GM12874 (cell line): Measurements from ENCODE around the gene FCHSD2.

Experiments
- TF ChIP-seq, protein P1 (sequence below): IDR thresholded peaks from 2 replicates; pipeline ENCODE4 v1.5.1; 2011; ENCODE audit warnings: low read depth, mild to moderate bottlenecking, control low read depth, low read length, moderate library complexity; ENCODE audit not compliant: insufficient read depth

FCHSD2 gene

DNA sequence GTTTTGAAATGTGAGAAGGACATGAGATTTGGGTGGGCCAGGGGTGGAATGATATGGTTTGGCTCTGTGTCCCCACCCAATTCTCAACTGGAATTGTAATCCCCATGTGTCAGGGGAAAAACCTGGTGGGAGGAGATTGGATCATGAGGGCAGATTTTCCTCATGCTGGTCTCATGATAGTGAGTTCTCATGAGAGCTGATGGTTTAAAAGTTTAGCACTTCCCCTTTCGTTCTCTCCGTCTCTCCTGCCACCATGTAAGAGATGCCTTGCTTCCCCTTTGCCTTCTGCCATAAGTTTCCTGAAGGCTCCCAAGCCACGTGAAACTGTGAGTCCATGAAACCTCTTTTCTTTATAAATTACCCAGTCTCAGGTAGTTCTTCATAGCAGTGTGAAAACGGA is 113.5 kb downstream of the FCHSD2 start:
- TF ChIP-seq, protein P1, sequence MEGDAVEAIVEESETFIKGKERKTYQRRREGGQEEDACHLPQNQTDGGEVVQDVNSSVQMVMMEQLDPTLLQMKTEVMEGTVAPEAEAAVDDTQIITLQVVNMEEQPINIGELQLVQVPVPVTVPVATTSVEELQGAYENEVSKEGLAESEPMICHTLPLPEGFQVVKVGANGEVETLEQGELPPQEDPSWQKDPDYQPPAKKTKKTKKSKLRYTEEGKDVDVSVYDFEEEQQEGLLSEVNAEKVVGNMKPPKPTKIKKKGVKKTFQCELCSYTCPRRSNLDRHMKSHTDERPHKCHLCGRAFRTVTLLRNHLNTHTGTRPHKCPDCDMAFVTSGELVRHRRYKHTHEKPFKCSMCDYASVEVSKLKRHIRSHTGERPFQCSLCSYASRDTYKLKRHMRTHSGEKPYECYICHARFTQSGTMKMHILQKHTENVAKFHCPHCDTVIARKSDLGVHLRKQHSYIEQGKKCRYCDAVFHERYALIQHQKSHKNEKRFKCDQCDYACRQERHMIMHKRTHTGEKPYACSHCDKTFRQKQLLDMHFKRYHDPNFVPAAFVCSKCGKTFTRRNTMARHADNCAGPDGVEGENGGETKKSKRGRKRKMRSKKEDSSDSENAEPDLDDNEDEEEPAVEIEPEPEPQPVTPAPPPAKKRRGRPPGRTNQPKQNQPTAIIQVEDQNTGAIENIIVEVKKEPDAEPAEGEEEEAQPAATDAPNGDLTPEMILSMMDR, result no peak

DNA sequence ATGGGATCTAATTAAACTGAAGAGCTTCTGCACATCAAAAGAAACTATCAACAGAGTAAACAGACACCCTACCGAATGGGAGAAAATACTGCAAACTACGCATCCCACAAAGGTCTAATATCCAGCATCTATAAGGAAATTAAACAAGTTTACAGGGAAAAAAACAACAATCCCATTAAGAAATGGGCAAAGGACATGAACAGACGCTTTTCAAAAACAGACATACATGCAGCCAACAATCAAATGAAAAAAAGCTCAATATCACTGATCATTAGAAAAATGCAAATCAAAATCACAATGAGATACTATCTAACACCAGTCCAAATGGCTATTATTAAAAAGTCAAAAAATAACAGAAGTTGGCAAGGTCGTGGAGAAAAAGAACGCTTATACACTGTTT is 117.5 kb downstream of the FCHSD2 start:
- TF ChIP-seq, protein P1, result no peak

DNA sequence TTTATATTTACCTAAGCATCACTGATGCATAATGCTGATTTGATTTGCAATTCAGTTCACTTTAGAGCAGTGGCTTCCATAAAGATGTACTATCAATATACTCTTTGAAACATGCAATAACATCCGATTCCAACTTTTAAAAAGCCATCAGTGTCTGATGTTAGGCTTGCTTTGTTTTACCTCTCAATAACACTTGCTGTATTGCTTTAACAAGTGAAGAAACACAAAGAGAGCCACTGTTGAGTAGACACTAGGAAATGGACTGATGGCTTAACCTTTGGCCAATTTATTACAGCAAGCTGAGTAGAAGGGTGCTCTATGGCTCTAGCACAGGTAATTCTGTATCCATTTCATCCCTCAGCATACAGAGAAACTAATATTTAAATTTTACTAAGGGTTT is 122.1 kb downstream of the FCHSD2 start:
- TF ChIP-seq, protein P1, result no peak

DNA sequence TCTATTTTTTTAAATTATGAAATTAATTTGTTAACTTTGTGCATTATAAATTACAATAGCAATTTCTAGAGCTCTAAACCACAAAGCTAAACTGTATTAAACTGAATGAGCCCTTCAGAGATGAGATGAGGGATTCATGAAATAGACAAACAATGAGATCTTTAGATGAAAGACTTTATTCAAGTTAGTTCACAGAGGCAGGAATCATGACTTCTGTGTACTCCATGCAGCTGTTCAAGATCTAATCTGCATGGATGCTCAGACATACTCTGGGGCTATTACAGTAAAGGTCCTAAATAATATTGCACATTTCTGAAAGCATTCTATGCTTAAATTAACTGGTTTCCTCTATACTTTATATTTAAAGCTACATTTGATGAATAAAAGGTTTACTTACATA is 122.7 kb downstream of the FCHSD2 start:
- TF ChIP-seq, protein P1, result no peak

DNA sequence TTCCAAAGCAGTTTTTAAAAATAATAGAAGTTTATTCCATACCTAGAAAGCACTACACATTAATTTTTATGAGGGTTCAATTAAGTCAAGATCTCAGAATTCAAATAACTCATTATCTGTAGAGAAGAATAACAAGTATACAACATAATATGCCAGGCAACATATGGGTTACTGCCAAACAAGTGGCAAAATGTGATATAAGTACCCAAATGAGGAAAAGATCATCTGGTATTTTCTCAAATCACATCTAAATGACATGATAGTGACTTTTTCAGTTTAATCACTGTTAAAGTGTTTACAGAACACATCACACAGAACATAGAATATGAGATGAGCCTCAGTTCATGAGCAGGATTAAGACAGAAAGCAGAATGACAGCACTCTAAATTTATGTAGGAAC is 123.3 kb downstream of the FCHSD2 start:
- TF ChIP-seq, protein P1, result no peak

DNA sequence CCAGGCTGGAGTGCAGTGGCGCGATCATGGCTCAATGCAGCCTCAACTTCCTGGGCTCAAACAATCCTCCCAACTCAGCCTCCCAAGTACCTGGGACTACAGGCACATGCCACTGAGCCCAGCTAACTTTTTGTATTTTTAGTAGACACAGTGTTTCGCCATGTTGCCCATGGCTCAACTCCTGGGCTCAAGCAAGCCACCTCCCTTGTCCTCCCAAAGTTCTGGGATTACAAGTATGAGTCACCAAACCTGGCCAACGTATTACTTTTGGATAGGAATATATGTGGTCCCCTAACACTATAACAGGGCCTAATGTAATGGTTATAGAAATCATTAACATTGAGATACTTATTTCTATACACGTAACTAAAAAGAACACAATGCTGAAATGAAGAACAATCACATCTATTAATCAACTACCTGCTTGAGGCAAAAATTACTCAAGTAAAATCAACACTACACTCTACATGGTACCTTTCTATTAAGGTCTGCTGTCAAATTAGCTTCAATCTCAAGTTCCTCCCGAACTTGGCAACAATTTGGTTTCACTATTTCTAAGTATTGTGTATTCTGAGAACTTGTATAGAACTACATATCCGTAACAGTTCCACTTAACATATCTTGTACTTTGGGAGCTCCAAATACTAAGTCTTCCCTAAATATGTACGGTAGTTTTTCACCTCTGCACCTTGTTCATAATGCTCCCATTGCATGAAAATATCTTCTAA is 124.9 kb downstream of the FCHSD2 start:
- TF ChIP-seq, protein P1, result no peak

DNA sequence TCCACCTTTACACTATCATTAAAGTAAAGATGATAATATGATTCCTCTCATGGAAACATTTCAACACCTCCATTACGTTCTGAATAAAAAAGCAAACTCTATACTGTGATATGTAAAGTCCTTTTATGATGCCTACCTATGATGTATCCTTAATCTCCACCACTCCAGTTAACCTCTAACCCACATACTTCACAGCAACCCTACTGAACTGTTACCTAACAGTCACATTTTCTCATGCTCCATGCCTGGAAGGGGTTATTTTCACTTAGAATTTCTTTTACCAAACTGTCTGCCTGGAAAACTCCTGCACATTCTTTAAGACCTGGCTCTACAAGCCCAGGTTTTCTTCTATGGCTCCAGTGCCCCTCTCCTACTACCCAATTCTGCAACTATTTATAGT is 129.1 kb downstream of the FCHSD2 start:
- TF ChIP-seq, protein P1, result no peak
